Gastroesophageal sphincter (tissue), 3 donors: ENCODE results near the gene PIM1.

Experiments
- EP300 ChIP-seq: sonication (generic); formaldehyde crosslinking; IDR thresholded peaks from one replicate; pipeline ENCODE4 v1.6.1; 2017; ENCODE audit warnings: antibody characterized with exemption, mild to moderate bottlenecking
- POLR2A ChIP-seq, 2 donors: fragments of 450-650 bp; IDR thresholded peaks; one replicate each; pipeline ENCODE4 v1.6.1; 2017; ENCODE audit warnings: antibody characterized with exemption in 2 of 2, mild to moderate bottlenecking in 2 of 2, moderate library complexity in 1 of 2
- POLR2AphosphoS5 ChIP-seq: sonication (generic); formaldehyde crosslinking; IDR thresholded peaks from one replicate; pipeline ENCODE4 v1.6.1; 2017; ENCODE audit warnings: antibody characterized with exemption
- TF ChIP-seq, protein P1 (sequence below), 4 experiments: fragments of 200-600 bp in 2 of 4; fragments of 450-650 bp in 2 of 4; sonication (generic) in 1 of 4; IDR thresholded peaks; one replicate each; pipeline ENCODE4 v1.5.1; 2017 to 2019; ENCODE audit warnings: antibody characterized with exemption in 4 of 4, mild to moderate bottlenecking in 2 of 4, moderate library complexity in 2 of 4

GRCh38 chr6:37208793-37209192, 38.8 kb downstream of the PIM1 start:
- TF ChIP-seq POLR2A (IDR thresholded peaks at IDR 0.05) (no peak), EP300 (no peak), POLR2AphosphoS5 (no peak)
- TF ChIP-seq, protein P1, sequence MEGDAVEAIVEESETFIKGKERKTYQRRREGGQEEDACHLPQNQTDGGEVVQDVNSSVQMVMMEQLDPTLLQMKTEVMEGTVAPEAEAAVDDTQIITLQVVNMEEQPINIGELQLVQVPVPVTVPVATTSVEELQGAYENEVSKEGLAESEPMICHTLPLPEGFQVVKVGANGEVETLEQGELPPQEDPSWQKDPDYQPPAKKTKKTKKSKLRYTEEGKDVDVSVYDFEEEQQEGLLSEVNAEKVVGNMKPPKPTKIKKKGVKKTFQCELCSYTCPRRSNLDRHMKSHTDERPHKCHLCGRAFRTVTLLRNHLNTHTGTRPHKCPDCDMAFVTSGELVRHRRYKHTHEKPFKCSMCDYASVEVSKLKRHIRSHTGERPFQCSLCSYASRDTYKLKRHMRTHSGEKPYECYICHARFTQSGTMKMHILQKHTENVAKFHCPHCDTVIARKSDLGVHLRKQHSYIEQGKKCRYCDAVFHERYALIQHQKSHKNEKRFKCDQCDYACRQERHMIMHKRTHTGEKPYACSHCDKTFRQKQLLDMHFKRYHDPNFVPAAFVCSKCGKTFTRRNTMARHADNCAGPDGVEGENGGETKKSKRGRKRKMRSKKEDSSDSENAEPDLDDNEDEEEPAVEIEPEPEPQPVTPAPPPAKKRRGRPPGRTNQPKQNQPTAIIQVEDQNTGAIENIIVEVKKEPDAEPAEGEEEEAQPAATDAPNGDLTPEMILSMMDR (IDR thresholded peaks at IDR 0.05) = no peak
